Activated B cell treated with CpG ODN at 0.5 μM for 24 hours (primary cell): ENCODE measurements around the gene TTC21B. TPM values are rescaled to one million over a fixed set of nuclear protein-coding genes. Genes with fewer than 3 reads are reported as not detected.

ENCODE experiments used
- ATAC-seq: fragments of 200-7000 bp; cut with Tn5 transposase; one replicate; pipeline ENCODE4 v1.10.0; 2021; ENCODE audit warnings: low read depth, mild to moderate bottlenecking, moderate library complexity
- CTCF ChIA-PET: fragments of 350-600 bp; sonication (Branson Sonifier 250); formaldehyde crosslinking; loops from one replicate; lab custom pipeline; 2021; ENCODE audit warnings: antibody characterized with exemption; lab: Charles Lee
- POLR2A ChIA-PET: fragments of 350-600 bp; sonication (Branson Sonifier 250); formaldehyde crosslinking; loops from one replicate; lab custom pipeline; 2021; ENCODE audit warnings: antibody characterized with exemption; lab: Charles Lee
- DNase-seq: peaks from one replicate; pipeline ENCODE4 v3.0.0; 2022
- H3K27ac Mint-ChIP-seq: one replicate; pipeline ENCODE4 v1.8.0; 2020; ENCODE audit warnings: mixed read lengths
- H3K27me3 Mint-ChIP-seq: one replicate; pipeline ENCODE4 v1.8.0; 2021; ENCODE audit warnings: mixed read lengths
- H3K36me3 Mint-ChIP-seq: one replicate; pipeline ENCODE4 v1.8.0; 2021; ENCODE audit warnings: low read depth, mixed read lengths
- H3K4me1 Mint-ChIP-seq: one replicate; pipeline ENCODE4 v1.8.0; 2021; ENCODE audit warnings: mixed read lengths
- H3K4me3 Mint-ChIP-seq: one replicate; pipeline ENCODE4 v1.8.0; 2020; ENCODE audit warnings: mild to moderate bottlenecking, mixed read lengths
- H3K9me3 Mint-ChIP-seq: one replicate; pipeline ENCODE4 v1.8.0; 2020; ENCODE audit warnings: mixed read lengths
- intact Hi-C: fragments of 100-400 bp; cut with micrococcal nuclease; formaldehyde crosslinking; loops from one replicate; pipeline ENCODE4 v1.15.1; 2024
- total RNA-seq: library from RNA; stranded (reverse); gene quantifications from 2 replicates; pipeline ENCODE4 v1.2.3, GENCODE V29; 2022
- TF ChIP-seq, protein P1 (sequence below): fragments of 200-600 bp; IDR thresholded peaks from one replicate; pipeline ENCODE4 v1.8.0; 2022; ENCODE audit warnings: antibody characterized with exemption, mild to moderate bottlenecking

The TTC21B gene
- total RNA-seq, 1 donor from 2014 or later = 29.2 TPM

DNA sequence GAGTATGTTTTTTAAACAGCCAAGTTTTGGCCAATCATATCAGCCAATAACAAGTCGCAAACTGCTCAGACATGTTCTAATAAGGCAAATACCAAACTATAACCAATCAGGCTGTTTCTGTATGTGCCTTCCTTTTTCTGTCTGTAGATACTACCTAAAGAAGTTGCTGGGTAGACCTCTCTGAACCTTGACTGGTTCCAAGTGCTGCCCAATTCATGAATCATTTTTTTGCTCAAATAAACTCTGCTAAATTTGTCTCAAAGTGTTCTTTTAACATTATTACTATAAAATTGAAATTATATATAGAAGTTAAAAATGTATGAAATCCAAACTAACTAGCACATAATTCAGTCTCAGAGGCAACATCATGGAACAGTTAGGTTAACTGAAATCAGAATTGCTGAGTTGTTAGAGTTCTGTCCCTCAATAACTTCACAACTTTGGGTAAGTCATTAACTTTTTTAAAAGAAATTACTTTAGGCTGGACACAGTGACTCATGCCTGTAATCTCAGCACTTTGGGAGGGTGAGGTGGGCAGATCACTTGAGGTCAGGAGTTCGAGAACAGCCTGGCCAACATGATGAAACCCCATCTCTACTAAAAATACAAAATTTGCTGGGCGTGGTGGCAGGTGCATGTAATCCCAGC is 4.9 kb upstream of the TTC21B start:
- ATAC-seq = no peak
- Mint-ChIP-seq H3K9me3 (no peaks in the 10 kb centered on the region), H3K4me1 (peaks cover 11% of the 10 kb centered on the region), H3K27ac (no peak overlapping the region), H3K4me3 (no peak overlapping the region), H3K36me3 (no peaks in the 10 kb centered on the region), H3K27me3 (no peaks in the 10 kb centered on the region)
- TF ChIP-seq, protein P1, sequence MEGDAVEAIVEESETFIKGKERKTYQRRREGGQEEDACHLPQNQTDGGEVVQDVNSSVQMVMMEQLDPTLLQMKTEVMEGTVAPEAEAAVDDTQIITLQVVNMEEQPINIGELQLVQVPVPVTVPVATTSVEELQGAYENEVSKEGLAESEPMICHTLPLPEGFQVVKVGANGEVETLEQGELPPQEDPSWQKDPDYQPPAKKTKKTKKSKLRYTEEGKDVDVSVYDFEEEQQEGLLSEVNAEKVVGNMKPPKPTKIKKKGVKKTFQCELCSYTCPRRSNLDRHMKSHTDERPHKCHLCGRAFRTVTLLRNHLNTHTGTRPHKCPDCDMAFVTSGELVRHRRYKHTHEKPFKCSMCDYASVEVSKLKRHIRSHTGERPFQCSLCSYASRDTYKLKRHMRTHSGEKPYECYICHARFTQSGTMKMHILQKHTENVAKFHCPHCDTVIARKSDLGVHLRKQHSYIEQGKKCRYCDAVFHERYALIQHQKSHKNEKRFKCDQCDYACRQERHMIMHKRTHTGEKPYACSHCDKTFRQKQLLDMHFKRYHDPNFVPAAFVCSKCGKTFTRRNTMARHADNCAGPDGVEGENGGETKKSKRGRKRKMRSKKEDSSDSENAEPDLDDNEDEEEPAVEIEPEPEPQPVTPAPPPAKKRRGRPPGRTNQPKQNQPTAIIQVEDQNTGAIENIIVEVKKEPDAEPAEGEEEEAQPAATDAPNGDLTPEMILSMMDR = no peak
- POLR2A ChIA-PET = no interaction called here
- intact Hi-C loops = loop anchor here (10.0 kb wide), 2 partner anchors 664 to 1194 kb away; no protein-coding TSS in a partner anchor
- CTCF ChIA-PET = interaction anchor here (1.0 kb wide), 1 partner anchor 170 kb away, joined by 3 read pairs; the partner anchor contains the start of gene SCN1A
- no peak for DNase-seq

DNA sequence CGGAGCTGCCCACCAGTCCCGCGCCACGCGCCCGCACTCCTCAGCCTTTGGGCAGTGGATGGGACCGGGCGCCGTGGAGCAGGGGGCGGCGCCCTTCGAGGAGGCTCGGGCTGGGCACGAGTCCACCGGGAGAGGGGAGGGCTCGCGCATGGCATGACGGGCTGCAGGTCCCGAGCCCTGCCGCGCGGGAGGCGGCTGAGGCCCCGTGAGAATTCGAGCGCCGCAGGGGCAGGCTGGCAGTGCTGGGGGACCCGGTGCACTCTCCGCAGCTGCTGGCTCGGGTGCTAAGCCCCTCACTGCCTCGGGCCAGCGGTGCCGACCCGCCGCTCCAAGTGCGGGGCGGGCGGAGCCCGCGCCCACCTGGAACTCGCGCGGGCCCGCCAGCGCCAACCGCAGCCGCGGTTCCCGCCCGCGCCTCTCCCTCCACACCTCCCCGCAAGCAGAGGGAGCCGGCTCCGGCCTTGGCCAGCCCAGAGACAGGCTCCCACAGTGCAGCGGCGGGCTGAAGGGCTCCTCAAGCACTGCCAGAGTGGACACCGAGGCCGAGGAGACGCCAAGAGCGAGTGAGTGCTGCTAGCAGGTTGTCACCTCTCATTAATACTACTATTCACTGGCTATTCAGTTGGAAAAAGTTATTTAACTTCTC is 3.6 kb upstream of the TTC21B start:
- ATAC-seq (no peak), DNase-seq (no peak)
- CTCF ChIA-PET = interaction anchor here (1.0 kb wide), 1 partner anchor 171 kb away, joined by 3 read pairs; the partner anchor contains the start of gene SCN1A

DNA sequence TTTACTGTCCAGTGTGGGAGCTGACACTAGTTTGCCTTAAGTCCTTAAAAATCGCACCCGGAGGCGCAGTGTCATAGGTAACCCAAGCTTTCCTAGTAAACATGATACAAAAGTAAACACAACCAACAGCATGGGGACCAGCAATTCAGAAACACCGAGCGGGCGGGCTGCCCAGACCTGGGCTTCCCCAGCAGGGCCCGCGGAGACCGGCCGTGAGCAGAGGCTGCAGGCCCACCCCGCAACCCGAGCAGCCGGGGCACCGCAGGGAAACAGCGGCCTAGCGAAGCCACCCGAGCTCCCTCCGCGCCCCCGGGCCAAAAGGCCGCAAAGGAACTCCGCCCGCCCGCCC is 296 bp downstream of the TTC21B start:
- TF ChIP-seq, protein P1 = no peak
- intact Hi-C loops = loop anchor here (1.0 to 10.0 kb wide), 8 partner anchors 79 to 1188 kb away; partner anchors contain the start of genes GALNT3 and SCN3A
- peaks cover 11% of the 10 kb centered on the region for H3K4me1 Mint-ChIP-seq
- no peak overlapping the region for H3K27ac Mint-ChIP-seq
- peak; percentile 43 for ATAC-seq
- CTCF ChIA-PET = interaction anchor here (1.1 to 1.5 kb wide), 3 partner anchors 8 to 175 kb away, joined by 6 to 9 read pairs (median 6); partner anchors contain the start of gene SCN1A
- H3K9me3 Mint-ChIP-seq = no peaks in the 10 kb centered on the region
- POLR2A ChIA-PET = interaction anchor here (0.6 to 1.3 kb wide), 4 partner anchors 9 to 937 kb away, joined by 3 to 5 read pairs (median 4); partner anchors contain the start of gene SCN1A
- H3K36me3 Mint-ChIP-seq = peaks cover 11% of the 10 kb centered on the region
- no peak overlapping the region for H3K4me3 Mint-ChIP-seq
- no peaks in the 10 kb centered on the region for H3K27me3 Mint-ChIP-seq
- no peak for DNase-seq

More for the DNA sequence above, 3.6 kb upstream of the TTC21B start:
- H3K9me3 Mint-ChIP-seq = no peaks in the 10 kb centered on the region
- no peak overlapping the region for H3K27ac Mint-ChIP-seq
- POLR2A ChIA-PET = no interaction called here
- H3K36me3 Mint-ChIP-seq = no peaks in the 10 kb centered on the region
- no peaks in the 10 kb centered on the region for H3K27me3 Mint-ChIP-seq
- no peak overlapping the region for H3K4me3 Mint-ChIP-seq
- H3K4me1 Mint-ChIP-seq = peaks cover 11% of the 10 kb centered on the region
- TF ChIP-seq, protein P1 = no peak
- intact Hi-C loops = loop anchor here (10.0 kb wide), 2 partner anchors 662 to 1192 kb away; no protein-coding TSS in a partner anchor

DNA sequence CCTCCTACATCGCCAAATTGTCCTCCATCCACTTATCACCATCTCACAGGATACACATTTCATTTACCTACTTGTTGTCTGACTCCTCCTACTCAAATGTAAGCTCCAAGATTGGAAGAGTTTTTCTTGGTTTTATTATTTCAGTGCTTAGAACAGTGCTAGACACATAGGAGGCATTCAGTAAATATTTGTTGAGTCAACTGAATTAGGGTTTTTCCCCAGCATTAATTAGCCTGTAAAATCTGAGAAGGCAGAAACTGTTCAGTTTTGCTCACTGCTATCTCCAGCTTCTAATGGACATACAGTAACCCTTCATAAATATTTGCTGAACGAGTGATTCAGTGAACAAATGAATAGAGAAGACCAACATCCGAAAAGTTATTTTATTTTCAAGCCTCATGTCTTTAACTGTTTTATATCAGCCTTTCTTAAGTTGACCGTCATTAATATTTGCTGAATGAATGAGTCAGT is 800 bp downstream of the TTC21B start:
- Mint-ChIP-seq H3K27ac (no peak overlapping the region), H3K27me3 (no peaks in the 10 kb centered on the region), H3K36me3 (peaks cover 15% of the 10 kb centered on the region), H3K9me3 (no peaks in the 10 kb centered on the region), H3K4me1 (peaks cover 11% of the 10 kb centered on the region), H3K4me3 (no peak overlapping the region)
- DNase-seq (no peak), ATAC-seq (no peak)
- ChIA-PET POLR2A (interaction anchor here (1.0 to 1.3 kb wide), 3 partner anchors 8 to 936 kb away, joined by 4 to 5 read pairs (median 4); partner anchors contain the start of gene SCN1A), CTCF (interaction anchor here (1.1 to 1.5 kb wide), 3 partner anchors 8 to 175 kb away, joined by 6 to 9 read pairs (median 6); partner anchors contain the start of gene SCN1A)
- TF ChIP-seq, protein P1 = no peak
- intact Hi-C loops = loop anchor here (1.0 to 10.0 kb wide), 8 partner anchors 78 to 1188 kb away; partner anchors contain the start of genes GALNT3 and SCN3A

DNA sequence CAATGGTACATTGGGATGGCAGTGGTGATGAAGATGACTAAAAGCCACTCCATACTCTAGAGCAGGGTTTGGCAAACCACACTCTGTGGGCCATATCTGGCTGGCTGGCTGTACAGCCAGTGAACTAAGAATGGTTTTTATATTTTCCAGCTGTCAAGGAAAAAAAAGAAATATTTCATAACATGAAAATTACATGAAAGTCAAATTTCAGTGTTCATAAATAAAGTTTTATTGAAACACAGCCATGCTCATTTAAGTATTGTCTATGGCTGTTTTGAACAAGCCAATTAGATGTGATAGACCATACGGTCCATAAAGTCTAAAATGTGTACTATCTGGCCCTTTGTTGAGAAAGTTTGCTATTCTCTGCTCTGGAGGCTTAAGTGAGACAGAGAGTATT is 1.5 kb downstream of the TTC21B start:
- no peaks in the 10 kb centered on the region for H3K27me3 Mint-ChIP-seq
- ChIA-PET CTCF (no interaction called here), POLR2A (no interaction called here)
- ATAC-seq (no peak), DNase-seq (no peak)
- no peak overlapping the region for H3K27ac Mint-ChIP-seq
- H3K9me3 Mint-ChIP-seq = no peaks in the 10 kb centered on the region
- TF ChIP-seq, protein P1 = no peak
- H3K4me1 Mint-ChIP-seq = peaks cover 11% of the 10 kb centered on the region
- intact Hi-C loops = loop anchor here (2.0 to 10.0 kb wide), 6 partner anchors 550 to 1187 kb away; partner anchors contain the start of gene SCN3A
- H3K4me3 Mint-ChIP-seq = no peak overlapping the region
- peaks cover 21% of the 10 kb centered on the region for H3K36me3 Mint-ChIP-seq
